ENCODE results near the gene NFATC2.

DNA sequence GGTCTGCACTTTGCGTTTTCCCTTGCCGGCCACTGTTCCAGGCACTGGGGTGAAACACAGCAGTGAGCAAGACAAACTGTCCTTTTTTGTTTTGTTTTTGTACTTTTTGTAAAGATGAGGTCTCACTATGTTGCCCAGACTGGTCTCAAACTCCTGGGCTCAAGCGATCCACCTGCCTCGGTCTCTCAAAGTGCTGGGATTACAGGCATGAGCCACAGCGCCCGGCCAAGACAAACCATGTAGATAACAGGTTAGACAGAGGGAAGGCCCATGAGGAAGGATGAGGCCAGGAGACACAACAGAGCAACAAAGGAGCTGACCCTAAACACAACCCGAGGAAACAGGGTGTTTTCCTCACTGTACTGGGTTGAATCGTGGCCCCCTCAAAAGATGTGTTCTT is 165.4 kb downstream of the NFATC2 start:
- TF ChIP-seq EZH2phosphoT487 (IDR thresholded peaks at IDR 0.05; ENCODE audit: borderline replicate concordance, low read length): no peak
- TF ChIP-seq, protein P1, sequence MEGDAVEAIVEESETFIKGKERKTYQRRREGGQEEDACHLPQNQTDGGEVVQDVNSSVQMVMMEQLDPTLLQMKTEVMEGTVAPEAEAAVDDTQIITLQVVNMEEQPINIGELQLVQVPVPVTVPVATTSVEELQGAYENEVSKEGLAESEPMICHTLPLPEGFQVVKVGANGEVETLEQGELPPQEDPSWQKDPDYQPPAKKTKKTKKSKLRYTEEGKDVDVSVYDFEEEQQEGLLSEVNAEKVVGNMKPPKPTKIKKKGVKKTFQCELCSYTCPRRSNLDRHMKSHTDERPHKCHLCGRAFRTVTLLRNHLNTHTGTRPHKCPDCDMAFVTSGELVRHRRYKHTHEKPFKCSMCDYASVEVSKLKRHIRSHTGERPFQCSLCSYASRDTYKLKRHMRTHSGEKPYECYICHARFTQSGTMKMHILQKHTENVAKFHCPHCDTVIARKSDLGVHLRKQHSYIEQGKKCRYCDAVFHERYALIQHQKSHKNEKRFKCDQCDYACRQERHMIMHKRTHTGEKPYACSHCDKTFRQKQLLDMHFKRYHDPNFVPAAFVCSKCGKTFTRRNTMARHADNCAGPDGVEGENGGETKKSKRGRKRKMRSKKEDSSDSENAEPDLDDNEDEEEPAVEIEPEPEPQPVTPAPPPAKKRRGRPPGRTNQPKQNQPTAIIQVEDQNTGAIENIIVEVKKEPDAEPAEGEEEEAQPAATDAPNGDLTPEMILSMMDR (IDR thresholded peaks at IDR 0.05; ENCODE audit: low read depth, low read length, poor library complexity, severe bottlenecking): no peak

Measured in DOHH2 (cell line).